Measurements from ENCODE around the gene DHRS7.

- no peak for TF ChIP-seq HDAC2 (IDR thresholded peaks at IDR 0.05; ENCODE audit: borderline replicate concordance in 1 of 2, low read depth in 2 of 2, low read length in 2 of 2)
- TF ChIP-seq CHD2 (IDR thresholded peaks at IDR 0.05; ENCODE audit: low read length) = no peak
- TF ChIP-seq POLR2A (IDR thresholded peaks at IDR 0.05; ENCODE audit: control extremely low read depth in 1 of 2, low read depth in 2 of 2, low read length in 2 of 2) = no peak
- no peak for TF ChIP-seq YY1 (IDR thresholded peaks at IDR 0.05; ENCODE audit: low read depth, low read length)
- TF ChIP-seq POU5F1 (IDR thresholded peaks at IDR 0.05; ENCODE audit: low read depth, low read length) = no peak
- TF ChIP-seq CTCF (IDR thresholded peaks at IDR 0.05; ENCODE audit: control extremely low read depth in 1 of 3, insufficient read depth in 1 of 3, low read depth in 1 of 3, low read length in 3 of 3) = no peak
- TF ChIP-seq RFX5 (IDR thresholded peaks at IDR 0.05; ENCODE audit: borderline replicate concordance, low read depth, low read length) = no peak
- no peak for TF ChIP-seq SIRT6 (IDR thresholded peaks at IDR 0.05; ENCODE audit: low read length)
- TF ChIP-seq POLR2AphosphoS5 (IDR thresholded peaks at IDR 0.05; ENCODE audit: low read depth, low read length) = no peak
- no peak for TF ChIP-seq MAX (IDR thresholded peaks at IDR 0.05)
- no peak for TF ChIP-seq RXRA (IDR thresholded peaks at IDR 0.05; ENCODE audit: insufficient read depth, low read depth, low read length)
- TF ChIP-seq SUZ12 (IDR thresholded peaks at IDR 0.05; ENCODE audit: low read length) = no peak
- TF ChIP-seq CTBP2 (IDR thresholded peaks at IDR 0.05; ENCODE audit: borderline replicate concordance, insufficient read depth, insufficient read length, low read length) = no peak
Measured at GRCh38 chr14:60134702-60135101, 30.5 kb downstream of the DHRS7 start.
